Heart right ventricle (tissue), 16 donors: Measurements from ENCODE around the gene CTNNA1. TPM values are rescaled to one million over a fixed set of nuclear protein-coding genes. Genes with fewer than 3 reads are reported as not detected.

ENCODE experiments used
- ATAC-seq, 8 donors: fragments of 200-7000 bp; cut with Tn5 transposase; one replicate each; pipeline ENCODE4 v1.9.1; 2020; ENCODE audit warnings: mild to moderate bottlenecking in 8 of 8, moderate library complexity in 8 of 8, moderate number of reproducible peaks in 1 of 8
- DNase-seq, 2 donors: peaks; one replicate each; pipeline ENCODE4 v3.0.0-alpha.2; 2020
- H3K27ac ChIP-seq, 10 donors: fragments of 200-600 bp; sonication (generic) in 2 of 10; one replicate each; pipeline versions ENCODE4 v1.5.0 to v1.8.0; 2020 to 2022; ENCODE audit warnings: mild to moderate bottlenecking in 3 of 10
- H3K27me3 ChIP-seq, 7 donors: fragments of 200-600 bp; one replicate each; pipeline ENCODE4 v1.8.0; 2021 to 2022; ENCODE audit warnings: mild to moderate bottlenecking in 2 of 7
- H3K36me3 ChIP-seq, 9 donors: fragments of 200-600 bp; sonication (generic) in 1 of 9; one replicate each; pipeline versions ENCODE4 v1.5.0 to v1.8.0; 2020 to 2022; ENCODE audit warnings: mild to moderate bottlenecking in 2 of 9
- H3K4me1 ChIP-seq, 9 donors: fragments of 200-600 bp; sonication (generic) in 1 of 9; one replicate each; pipeline versions ENCODE4 v1.5.0 to v1.8.0; 2020 to 2022; ENCODE audit warnings: mild to moderate bottlenecking in 4 of 9
- H3K4me3 ChIP-seq, 10 donors: fragments of 200-600 bp; sonication (generic) in 2 of 10; one replicate each; pipeline versions ENCODE4 v1.5.0 to v1.8.0; 2020 to 2022; ENCODE audit warnings: mild to moderate bottlenecking in 7 of 10, moderate library complexity in 2 of 10
- H3K9me3 ChIP-seq, 11 donors: fragments of 200-600 bp in 10 of 11; sonication (generic) in 2 of 11; one replicate each; pipeline versions ENCODE4 v1.5.0 to v1.8.0; 2013 to 2022; ENCODE audit warnings: mild to moderate bottlenecking in 2 of 11, control low read depth in 1 of 11, moderate library complexity in 1 of 11
- CTCF ChIP-seq, 9 donors: fragments of 200-600 bp; sonication (generic) in 2 of 9; IDR thresholded peaks; one replicate each; pipeline versions ENCODE4 v1.5.0 to v1.8.0; 2021 to 2022; ENCODE audit warnings: antibody characterized with exemption in 9 of 9, mild to moderate bottlenecking in 5 of 9, moderate library complexity in 1 of 9
- WGBS, 2 donors: extraction: QIAGEN DNeasy Blood & Tissue Kit; methylation state at CpG; one replicate each; pipeline ENCODE4 v1.1.7; 2013; ENCODE audit warnings: inconsistent platforms in 1 of 2; 5-methylcytosine and 5-hydroxymethylcytosine counted together
- intact Hi-C, 10 donors: fragments of 100-400 bp; cut with DNase I; formaldehyde crosslinking; loops; one replicate each; pipeline versions ENCODE4 v1.11.1 to v1.14.2; 2022
- polyA plus RNA-seq, 2 donors: library from polyadenylated mRNA; stranded (reverse); fragments of 200-250 nt; gene quantifications; one replicate each; pipeline ENCODE4 v1.2.3, GENCODE V29; 2013
- total RNA-seq, 10 donors: library from RNA; stranded (reverse); fragmentation: NEBNext Ultra II Directional in 3 of 10; extraction: Animal tissue kit (Norgen Biotek cat#: 25700) in 3 of 10; gene quantifications; one replicate each; pipeline versions ENCODE4 v1.2.1 to v1.2.4, GENCODE V29; 2021 to 2023
- donor health status: Arrhythmogenic right ventricular cardiomyopathy.
- donor health status: ischemic (EF 13 %, LVEDD 7.1; RV severe dilation, severe dysfunction).
- donor health status: healthy with polysubstance abuse.
- donor health status: DM: no; HTN: yes; CAD: no.
- donor health status: DM: no; HTN: no; CAD: no.
- donor health status: ischemic (EF 25% LVEDD 6.9; RV normal size, moderate dysfunction).
- donor health status: ischemic (EF 25% LVEDD 5.7; RV mildly dilated, moderate dysfunction).
- donor health status: healthy.
- donor health status: DM: yes; HTN: yes; CAD: no.
- donor health status: Ischemic cardiomyopathy.
- donor health status: ischemic (EF 35%, LVEDD 5.7; RV mildly dilated, moderate dysfunction).
- donor health status: nonischemic (EF 11% LVEDD 7.7; RV severe dilation, severe dysfunction).
- donor health status: DM: yes; HTN: yes; CAD: no.
- donor health status: PGD.
- donor health status: ischemic (EF 29% LVEDD 5.4; RV normal size, mild dysfunction).
- donor health status: nonischemic (EF 23%, LVEDD 6.1; RV moderate dilation, normal function).

The CTNNA1 gene
- total and polyA plus RNA-seq, 12 donors, result 128 to 416 (median 379) TPM

- DNase-seq, result no peak
- no peak for TF ChIP-seq CTCF (IDR thresholded peaks at IDR 0.05)
- Histone ChIP-seq H3K4me3 (no peak overlapping the region), H3K27me3 (no peaks in the 10 kb centered on the region), H3K27ac (no peak overlapping the region), H3K36me3 (peaks cover 0 to 24% (median 0%) of the 10 kb centered on the region in 9 donors), H3K9me3 (no peaks in the 10 kb centered on the region), H3K4me1 (peaks cover 0 to 22% (median 7%) of the 10 kb centered on the region in 9 donors)
- no peak for ATAC-seq
- WGBS, 2 donors, result 80 to 87% methylated on average over 3 of the region's 3 CpGs
- intact Hi-C loops, result no loop called here
These were observed 189.6 kb downstream of the CTNNA1 start for GRCh38 chr5:138942861-138943260.

- Histone ChIP-seq H3K27ac (no peak overlapping the region), H3K4me3 (no peak overlapping the region), H3K27me3 (no peaks in the 10 kb centered on the region), H3K9me3 (no peaks in the 10 kb centered on the region), H3K36me3 (peaks cover 0 to 24% (median 0%) of the 10 kb centered on the region in 9 donors), H3K4me1 (peaks cover 0 to 28% (median 14%) of the 10 kb centered on the region in 9 donors)
- no peak for TF ChIP-seq CTCF (IDR thresholded peaks at IDR 0.05)
- ATAC-seq (no peak), DNase-seq (no peak)
- intact Hi-C loops, result no loop called here
- 92 to 93% methylated on average over 6 of the region's 6 CpGs for WGBS, 2 donors
These were observed 190.5 kb downstream of the CTNNA1 start for GRCh38 chr5:138943599-138944173.

GRCh38 chr5:138944527-138945322 is 191.5 kb downstream of the CTNNA1 start:
- Histone ChIP-seq H3K36me3 (peaks cover 0 to 24% (median 0%) of the 10 kb centered on the region in 9 donors), H3K4me3 (no peak overlapping the region), H3K4me1 (peaks cover 3 to 39% (median 24%) of the 10 kb centered on the region in 9 donors), H3K27ac (no peak overlapping the region), H3K27me3 (no peaks in the 10 kb centered on the region), H3K9me3 (no peaks in the 10 kb centered on the region)
- DNase-seq, result no peak
- 83 to 85% methylated on average over 22 to 23 of the region's 23 CpGs for WGBS, 2 donors
- intact Hi-C loops, result no loop called here
- ATAC-seq, result no peak
- TF ChIP-seq CTCF (IDR thresholded peaks at IDR 0.05), result no peak

GRCh38 chr5:138945421-138946240 is 192.4 kb downstream of the CTNNA1 start:
- H3K9me3 ChIP-seq, result no peaks in the 10 kb centered on the region
- intact Hi-C loops, result no loop called here
- 91% methylated on average over 23 of the region's 23 CpGs for whole genome bisulfite sequencing, 2 donors
- no peaks in the 10 kb centered on the region for H3K27me3 ChIP-seq
- H3K36me3 ChIP-seq, result peaks cover 0 to 24% (median 0%) of the 10 kb centered on the region in 9 donors
- no peak for TF ChIP-seq CTCF (IDR thresholded peaks at IDR 0.05)
- H3K4me3 ChIP-seq, result no peak overlapping the region
- ATAC-seq (no peak), DNase-seq (no peak)
- peaks cover 3 to 48% (median 33%) of the 10 kb centered on the region in 9 donors for H3K4me1 ChIP-seq
- H3K27ac ChIP-seq, result no peak overlapping the region
